Mammary epithelial cell (primary cell): ENCODE measurements around the gene MOV10L1.

Source experiments
- CTCF ChIP-seq, 2 donors: IDR thresholded peaks in 1 of 2; conservative IDR thresholded peaks in 1 of 2; 2 replicates each; pipeline ENCODE4 v1.5.1; 2011 to 2012; ENCODE audit warnings: inconsistent platforms in 2 of 2, low read length in 2 of 2, mild to moderate bottlenecking in 2 of 2, control low read depth in 1 of 2, low read depth in 1 of 2; ENCODE audit not compliant: insufficient read depth in 1 of 2; ENCODE audit errors: extremely low read depth in 1 of 2
- EZH2 ChIP-seq: IDR thresholded peaks from 2 replicates; pipeline ENCODE4 v1.6.1; 2012; ENCODE audit warnings: low read length, inconsistent platforms, borderline replicate concordance

GRCh38 chr22:50076646-50077535, 12.9 kb upstream of the MOV10L1 start:
- TF ChIP-seq CTCF (conservative IDR thresholded peaks at IDR 0.05 in 1 of 2, IDR thresholded peaks at IDR 0.05 in 1 of 2; ENCODE audit: extremely low read depth in 1 of 2, insufficient read depth in 1 of 2, low read depth in 1 of 2, low read length in 2 of 2) (no peak), EZH2 (no peak)
